ENCODE data around the gene PLEKHN1.
A peak's percentile ranks its signal among the peaks of the same experiment; 100 is the strongest.

PLEKHN1 gene, protein sequence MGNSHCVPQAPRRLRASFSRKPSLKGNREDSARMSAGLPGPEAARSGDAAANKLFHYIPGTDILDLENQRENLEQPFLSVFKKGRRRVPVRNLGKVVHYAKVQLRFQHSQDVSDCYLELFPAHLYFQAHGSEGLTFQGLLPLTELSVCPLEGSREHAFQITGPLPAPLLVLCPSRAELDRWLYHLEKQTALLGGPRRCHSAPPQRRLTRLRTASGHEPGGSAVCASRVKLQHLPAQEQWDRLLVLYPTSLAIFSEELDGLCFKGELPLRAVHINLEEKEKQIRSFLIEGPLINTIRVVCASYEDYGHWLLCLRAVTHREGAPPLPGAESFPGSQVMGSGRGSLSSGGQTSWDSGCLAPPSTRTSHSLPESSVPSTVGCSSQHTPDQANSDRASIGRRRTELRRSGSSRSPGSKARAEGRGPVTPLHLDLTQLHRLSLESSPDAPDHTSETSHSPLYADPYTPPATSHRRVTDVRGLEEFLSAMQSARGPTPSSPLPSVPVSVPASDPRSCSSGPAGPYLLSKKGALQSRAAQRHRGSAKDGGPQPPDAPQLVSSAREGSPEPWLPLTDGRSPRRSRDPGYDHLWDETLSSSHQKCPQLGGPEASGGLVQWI

DNA sequence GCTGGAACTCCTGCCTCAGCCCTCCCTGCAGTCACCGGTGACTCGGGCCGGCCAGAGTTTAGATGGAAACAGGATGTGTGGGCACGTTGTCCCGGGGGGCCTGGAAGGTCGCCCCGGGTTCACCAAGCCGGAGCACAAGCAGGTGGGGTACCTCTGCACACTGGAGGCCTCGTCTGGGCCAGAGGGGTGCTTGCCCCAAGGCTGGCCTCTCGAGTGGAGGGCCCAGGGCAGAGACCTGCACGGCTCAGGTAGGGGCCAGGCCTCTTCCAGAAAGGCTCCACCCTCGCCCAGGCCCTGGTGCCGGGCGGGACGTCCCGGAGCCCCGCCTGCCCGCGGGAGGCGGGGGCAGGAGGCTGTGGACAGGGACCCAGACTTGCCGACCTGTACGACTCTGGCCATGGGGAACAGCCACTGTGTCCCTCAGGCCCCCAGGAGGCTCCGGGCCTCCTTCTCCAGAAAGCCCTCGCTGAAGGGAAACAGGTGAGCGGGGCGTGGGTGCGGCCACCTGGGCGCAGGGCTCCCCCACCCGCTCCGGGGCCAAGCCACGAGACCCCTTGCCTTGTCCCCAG is at the start of gene PLEKHN1:
PLEKHN1 (plus strand) TSS at position 348 of the 569 bp plus-strand sequence; CDS start at position 398, 50 bp downstream.
- no peak for DNase-seq (ENCODE audit: low read depth)

DNA sequence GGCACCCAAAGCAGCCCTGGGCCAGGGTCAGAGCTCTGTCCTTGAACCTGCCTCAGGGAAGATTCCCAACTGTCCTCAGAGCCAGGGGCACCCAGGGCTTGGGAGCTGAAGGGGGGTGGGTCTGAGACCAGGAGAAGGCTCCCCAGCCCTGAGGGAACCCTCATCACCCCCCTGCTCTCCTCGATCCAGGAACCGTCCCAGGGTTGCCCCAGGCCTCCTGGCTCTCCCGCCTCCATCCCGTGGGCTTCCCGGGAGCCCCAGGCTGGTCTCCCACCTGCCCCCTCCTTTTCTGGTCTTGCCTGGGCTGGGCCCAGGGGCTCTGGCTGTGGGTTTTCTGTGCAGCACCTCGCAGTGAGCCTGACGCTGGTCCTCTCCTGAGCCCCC is 49.2 kb upstream of the PLEKHN1 start:
- DNase-seq (ENCODE audit: low read depth) = no peak

DNA sequence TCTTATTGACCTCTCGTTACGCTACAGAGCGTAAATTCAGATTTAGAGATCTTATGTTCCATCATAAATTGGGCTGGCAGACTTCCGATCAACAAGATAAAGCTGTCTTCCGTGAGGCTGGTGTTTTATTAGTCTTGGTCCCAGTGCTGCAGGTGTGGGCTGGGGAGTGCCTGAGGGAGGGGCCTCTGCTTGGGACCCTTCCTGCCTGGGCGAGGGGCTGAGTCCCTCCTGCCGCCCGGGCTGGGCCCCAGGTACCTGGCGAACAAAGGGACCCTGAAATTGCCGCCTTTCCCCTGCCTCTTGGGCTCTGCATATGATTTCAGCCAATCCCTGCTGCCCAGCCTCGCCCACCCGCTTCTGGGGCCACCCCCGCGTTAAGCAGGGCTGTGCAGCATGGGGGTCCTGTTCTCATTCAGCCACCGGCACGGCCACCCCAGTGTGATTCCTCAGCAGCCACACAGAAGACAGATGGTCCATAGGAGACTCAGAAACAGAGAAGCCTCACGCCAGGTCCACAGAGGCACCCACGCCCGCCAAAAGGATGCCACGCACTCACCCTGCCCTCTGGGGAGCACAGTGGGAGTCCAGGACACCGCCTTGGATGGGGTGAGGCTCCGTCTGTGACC is 48.7 kb upstream of the PLEKHN1 start:
- DNase-seq (ENCODE audit: low read depth) = no peak

DNA sequence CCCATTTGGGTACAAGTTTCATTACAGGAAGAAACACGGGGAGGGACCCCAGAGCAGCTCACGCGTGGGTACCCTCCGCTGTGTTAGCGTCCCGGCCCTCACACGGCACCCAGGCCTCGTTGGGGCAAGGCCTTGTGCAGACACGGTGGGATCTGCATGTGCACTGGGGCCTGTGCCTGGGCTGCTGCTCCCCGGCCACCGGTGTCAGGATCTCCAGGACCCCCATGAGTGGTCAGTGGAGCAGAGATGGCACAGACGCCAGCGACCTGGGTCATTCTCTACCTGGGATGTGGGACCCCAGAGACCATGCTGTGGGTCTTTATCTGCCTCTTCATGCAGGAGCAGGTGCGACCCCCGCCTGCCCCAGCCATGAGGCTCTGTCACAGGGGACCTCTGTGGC is 47.9 kb upstream of the PLEKHN1 start:
- DNase-seq (ENCODE audit: low read depth) = no peak

DNA sequence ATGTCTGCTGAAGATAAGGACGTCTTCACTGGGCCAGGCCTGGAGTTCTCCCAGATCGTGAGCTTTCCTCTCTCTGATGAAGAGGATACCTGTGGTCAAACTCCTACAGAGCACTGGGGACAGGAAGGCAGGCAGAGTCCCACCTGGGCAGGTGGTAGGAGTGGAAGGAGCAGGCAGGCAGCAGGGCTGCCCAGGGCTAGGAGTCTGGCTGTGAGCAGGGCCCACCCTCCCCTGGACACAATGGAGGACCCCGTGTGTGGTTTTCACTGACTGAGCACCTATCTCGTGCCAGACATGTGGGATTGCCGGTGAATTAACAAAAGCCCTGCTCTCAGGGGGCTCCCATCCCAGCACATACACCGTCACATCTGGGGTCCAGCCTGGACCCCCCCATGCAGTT is 47.4 kb upstream of the PLEKHN1 start:
- no peak for DNase-seq (ENCODE audit: low read depth)

DNA sequence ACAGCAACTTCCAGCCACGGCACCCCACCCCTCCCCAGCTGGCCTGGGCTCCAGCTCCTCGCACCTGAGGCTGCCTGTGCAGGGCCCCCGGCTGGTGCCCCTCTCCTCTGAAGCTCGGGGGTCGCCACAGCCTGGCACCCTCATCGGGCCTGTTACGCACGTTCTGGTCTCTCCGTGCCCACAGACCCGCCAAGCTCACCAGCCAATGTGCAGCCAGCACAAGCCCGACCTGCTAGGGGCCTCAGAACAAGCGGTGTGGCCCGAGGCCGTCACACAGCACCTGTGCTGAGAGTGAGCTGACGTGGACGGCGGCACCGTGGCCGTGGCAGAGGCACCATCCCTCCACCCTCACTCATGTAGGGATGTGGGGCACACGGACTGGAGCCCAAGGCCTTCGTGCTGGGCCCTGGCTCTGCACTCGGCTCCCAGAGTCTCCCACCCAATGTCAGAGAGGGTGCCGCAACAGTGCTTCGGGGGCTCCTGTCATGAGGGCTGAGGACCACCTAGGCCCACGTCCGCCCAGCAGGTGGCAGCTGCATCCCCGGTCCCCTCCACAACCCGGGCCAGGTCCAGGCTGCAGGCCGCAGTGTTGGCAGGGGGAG is 46.9 kb upstream of the PLEKHN1 start:
- no peak for DNase-seq (ENCODE audit: low read depth)

DNA sequence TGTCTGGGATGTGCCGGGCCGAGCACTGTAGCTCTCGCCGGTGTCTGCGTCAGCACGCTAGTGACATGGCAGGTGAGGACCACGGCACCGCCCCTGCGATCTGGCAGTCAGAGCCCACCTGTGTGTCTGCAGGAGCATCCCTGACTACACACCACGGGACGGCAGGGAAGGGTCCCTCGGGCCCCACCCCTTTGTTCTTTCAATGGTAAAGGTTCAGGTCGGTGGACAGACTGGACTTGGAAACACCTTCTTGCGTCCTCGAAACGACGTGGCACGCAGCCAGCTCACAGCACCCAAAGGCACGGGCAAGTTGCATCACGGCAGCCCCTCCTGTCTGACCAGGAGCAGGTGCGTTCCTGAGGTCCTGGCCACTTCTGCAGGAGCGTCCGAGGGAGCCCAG is 46.3 kb upstream of the PLEKHN1 start:
- DNase-seq (ENCODE audit: low read depth) = no peak

DNA sequence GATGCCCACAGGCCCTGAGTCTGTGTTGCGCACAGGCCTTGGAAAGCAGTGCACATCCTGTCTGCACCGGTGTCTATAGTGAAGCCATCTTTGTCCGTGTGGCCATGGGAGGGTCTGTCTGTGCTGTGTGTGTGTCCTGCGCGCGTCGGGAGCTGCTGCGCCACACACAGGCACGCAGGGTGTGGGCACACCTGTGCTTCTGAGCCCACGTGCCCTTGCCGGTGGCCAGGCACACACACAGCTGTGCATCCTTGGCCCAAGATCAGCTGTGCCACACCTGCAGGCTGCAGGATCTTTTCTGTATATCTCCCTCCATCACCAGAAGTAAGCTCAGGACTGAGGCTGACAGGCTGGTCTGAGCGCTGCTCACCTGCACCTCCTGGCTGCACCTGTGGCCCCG is 45.8 kb upstream of the PLEKHN1 start:
- no peak for DNase-seq (ENCODE audit: low read depth)

DNA sequence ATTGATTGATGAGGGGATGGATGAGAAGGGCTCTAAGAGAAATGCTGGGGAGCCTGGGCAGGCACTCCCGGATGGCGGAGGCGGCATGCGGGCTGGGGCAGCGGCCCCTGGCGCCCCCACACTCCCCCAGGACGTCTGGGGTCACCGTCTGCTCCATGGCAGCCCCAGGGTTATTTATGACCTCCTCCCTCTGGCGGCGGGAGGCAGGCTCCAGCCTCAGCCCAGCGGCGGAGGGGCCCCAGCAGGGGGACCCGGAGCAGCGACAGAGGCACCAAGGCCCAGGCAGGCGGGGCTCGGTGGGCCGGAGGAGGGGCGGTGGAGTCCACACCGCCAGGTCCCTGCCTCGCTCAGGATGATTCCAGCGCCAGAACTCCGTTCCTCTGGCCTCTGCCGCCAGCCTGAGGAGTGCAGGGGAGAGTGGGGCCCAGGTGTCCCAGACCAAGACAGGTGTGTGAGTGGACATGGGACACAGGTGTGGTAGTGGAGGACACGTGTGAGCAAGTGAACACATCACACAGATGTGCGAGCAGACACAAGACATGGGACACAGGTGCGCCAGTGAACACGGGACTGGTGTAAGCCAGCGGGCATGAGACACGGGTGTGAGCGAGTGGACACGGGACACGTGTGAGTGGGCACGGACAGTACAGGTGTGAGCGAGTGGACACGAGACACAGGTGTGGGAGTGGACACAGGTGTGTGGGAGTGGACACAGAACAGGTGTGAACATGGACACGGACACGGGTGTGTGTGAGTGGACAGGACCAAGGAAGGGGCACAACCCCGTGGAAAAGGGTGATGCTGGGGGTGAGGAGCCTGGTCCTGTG is 45.1 kb upstream of the PLEKHN1 start:
- no peak for DNase-seq (ENCODE audit: low read depth)

DNA sequence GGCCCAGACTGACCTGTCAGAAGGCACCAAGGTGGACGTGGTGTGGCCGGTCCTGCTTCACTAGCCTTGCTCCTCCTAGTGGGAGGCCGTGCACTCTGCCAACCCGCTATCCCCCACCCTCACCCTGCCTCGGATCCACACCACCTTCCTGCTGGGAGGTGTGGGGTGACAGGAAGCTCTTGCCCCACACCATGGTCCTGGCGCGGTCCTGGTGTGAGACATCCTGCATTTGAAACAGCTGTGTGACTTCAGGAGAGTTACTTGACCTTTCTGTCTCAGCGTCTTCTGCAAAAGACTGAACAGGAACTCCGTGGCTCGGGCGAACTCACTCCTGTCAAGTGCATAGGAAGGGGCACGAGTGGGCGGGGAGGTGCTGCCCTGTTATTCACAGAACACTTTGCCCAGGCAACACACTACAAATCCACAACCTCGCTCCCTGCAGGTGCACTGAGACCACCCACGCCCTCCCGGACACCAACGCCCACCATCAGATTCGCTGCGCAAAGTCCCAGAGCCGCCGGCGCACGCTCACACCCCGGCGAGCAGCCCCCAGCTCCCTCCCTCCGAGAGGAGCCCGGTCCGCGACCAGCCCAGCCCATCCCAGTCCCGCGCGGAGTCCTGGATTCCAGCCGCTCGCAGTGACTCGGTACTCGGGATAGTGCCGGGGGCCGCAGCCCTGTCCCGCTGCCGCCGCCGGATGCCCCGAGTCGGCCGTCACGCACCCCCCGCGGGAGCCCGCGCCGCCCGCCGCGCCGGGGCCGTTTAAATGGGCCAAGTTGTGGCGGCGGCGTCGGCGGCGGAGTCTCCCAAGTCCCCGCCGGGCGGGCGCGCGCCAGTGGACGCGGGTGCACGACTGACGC is 42.9 kb upstream of the PLEKHN1 start, which contains the start of gene SAMD11:
SAMD11 (plus strand) TSS at position 793 of the 860 bp plus-strand sequence. CDS start 509 bp downstream, outside the sequence.
- peak; percentile 45 for DNase-seq (ENCODE audit: low read depth)

DNA sequence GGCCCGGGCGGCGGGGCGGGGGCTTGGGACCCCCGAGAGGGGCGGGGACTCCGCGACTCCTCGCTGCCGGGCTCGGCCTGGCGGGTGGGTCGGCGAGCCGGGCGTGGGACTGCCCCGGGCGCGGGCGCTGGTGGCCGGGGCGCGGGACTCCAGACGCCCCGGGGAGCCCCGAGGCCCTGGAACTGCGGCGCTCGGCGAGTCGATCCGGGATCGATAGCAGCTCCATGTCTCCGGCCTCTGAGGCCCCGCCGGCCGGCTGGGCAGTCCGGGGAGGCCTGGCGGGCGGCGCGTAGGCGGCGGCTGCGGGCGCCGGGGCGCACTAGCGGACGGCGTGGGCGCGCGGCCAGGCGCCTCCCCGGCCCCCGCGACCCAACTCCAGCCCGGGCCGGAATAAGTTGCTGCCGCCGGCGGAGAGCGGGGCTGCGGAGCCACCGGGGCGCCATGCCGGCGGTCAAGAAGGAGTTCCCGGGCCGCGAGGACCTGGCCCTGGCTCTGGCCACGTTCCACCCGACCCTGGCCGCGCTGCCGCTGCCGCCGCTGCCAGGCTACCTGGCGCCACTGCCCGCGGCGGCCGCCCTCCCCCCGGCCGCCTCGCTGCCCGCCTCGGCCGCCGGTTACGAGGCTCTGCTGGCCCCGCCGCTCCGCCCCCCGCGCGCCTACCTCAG is 42.2 kb upstream of the PLEKHN1 start:
- DNase-seq (ENCODE audit: low read depth) = no peak

DNA sequence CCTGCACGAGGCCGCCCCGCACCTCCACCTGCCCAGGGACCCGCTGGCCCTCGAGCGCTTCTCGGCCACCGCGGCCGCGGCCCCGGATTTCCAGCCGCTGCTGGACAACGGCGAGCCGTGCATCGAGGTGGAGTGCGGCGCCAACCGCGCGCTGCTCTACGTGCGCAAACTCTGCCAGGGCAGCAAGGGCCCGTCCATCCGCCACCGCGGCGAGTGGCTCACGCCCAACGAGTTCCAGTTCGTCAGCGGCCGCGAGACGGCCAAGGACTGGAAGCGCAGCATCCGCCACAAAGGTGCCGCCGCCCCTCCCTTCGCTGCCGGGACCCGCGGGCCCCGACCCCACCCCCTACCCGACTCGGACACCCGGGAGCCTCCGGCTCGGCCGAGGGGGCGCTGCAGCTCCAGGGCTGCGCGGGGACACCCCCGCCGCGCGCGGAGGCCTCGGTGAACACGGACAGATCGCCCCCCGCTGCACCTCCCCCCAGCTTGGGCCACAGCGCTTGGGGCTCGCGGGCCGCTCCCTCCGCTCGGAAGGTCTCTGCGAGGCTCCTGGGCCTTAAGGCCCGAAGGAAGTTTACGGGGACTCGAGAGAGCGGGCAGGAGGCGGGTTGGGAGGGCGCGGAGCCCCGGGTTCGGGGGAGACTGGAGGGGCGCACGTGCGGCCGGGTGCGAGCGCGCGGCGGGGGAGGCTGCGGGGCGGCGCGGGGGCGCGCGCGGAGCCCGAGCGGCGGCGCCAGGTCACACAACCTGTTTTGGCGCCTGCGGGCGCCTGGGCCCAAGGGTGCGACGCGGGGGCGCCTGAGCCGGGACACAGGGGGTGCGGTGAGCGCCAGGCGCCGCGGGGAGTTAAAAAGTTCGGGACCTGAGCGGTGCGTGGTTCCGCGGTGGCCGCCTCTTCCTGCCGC is 41.4 kb upstream of the PLEKHN1 start:
- DNase-seq (ENCODE audit: low read depth) = no peak

DNA sequence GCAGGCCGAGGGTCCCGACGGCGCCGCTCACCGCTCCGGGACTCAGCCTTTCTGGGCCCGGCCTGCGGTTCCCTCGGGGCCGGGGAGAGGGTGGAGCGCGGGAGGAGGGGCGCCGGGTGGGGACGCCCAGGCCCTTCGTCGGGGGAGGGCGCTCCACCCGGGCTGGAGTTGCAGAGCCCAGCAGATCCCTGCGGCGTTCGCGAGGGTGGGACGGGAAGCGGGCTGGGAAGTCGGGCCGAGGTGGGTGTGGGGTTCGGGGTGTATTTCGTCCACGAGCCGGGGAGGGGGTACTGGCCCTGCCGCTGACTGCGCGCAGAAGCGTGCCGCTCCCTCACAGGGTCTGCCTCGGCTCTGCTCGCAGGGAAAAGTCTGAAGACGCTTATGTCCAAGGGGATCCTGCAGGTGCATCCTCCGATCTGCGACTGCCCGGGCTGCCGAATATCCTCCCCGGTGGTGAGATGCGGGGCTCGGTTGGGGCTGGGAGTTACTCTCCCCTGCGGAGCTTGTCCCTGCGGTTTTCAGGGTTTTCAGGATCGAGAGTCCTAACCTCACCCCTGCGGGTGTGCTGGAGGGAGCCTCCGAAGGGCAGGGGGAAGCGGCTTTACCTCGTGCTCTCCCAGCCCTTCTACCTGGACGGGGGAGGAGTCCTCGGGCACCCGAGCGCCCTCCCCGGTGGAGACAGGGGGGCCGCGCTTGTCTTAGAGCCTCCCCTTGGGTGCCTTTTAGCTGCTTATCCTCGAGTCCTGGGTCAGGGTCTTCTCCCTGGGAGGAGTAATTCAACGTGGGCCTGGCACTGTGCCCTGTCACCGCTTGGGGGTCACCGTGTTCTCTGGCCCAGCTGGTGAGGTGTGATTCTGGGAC is 40.5 kb upstream of the PLEKHN1 start:
- no peak for DNase-seq (ENCODE audit: low read depth)

DNA sequence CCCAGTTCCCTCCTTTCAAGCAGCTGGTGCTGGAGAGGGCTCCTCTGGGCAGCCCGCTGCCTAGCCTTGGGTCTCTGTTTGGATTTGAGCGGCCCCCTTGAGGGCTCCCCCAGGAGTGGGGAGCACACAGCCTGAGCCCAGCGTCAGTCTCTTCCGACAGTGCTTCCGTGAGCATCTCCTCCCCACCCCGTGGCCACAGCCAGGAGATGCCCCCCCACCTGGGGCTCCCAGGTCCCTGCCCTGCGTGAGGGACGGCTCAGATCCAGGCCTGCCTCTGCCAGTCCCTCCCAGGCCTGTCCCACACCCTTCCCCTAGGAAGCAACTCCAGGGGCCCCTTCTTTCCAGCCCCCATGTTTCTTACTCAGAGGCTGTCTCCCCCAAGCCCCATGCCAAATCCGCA is 39.0 kb upstream of the PLEKHN1 start:
- DNase-seq (ENCODE audit: low read depth) = no peak

DNA sequence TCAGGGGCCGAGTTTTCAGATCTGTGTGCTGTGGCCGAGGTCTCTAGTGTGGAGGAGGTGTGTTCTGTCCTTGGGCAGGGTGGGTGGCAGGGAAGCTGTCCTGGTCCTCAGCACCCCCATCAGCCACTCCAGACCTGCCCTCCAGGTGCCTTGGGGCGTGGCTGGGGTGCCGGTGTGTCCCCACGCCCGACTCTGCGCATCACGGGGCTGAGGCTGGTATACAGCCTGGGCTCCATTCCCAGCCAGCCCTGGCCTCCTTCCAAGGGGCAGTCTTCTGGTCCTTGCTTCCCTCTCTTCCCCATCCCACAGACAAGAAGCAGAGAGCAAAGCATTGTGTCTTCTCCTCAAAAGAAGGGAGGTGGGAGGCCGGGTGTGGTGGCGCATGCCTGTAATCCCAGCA is 38.5 kb upstream of the PLEKHN1 start:
- DNase-seq (ENCODE audit: low read depth) = no peak

DNA sequence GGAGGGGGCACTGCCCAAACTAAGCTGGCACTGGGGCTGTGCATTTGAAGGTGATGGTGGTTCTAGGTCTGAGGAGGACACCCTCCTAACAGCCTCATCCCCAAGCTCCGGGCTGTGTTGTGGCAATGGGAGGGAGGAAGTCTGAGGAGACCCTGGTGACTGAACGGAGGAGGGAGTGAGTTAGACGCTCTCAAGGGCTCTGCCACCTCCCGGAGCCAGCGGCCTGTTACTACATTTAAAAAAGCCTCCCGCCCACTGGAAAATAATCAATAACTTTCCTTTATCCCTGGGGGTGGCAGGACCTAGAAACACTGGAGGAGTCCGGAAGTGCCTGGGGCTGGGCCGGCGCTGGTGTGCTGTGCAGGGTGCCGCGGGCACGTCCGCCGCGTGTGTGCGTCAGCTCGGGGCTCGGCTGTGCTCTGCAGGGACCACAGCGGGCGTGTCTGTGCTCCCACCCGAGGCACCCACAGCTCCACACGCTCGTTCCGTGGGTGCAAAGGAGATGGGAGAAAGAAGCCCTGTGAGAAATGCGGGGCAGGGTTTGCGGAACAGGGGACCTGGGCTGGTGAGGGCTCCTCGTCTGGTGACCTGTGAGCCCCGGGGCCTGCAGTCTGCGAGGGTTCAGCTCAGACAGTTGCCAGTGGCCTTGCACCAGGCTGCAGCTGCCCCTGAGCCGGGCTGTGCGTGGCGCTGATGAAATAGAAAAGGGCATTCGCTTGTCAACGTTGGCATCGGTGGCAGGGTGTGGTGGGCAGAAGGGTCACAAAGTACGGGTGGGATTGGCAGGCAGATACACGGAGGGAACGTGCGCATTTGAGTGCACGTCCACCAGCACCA is 37.2 kb upstream of the PLEKHN1 start:
- no peak for DNase-seq (ENCODE audit: low read depth)
